HG03175 (cell line): ENCODE measurements around the gene FKBP11.

Experiments
- ATAC-seq: cut with Tn5 transposase; IDR thresholded peaks from one replicate; pipeline ENCODE4 v1.9.1; 2021; ENCODE audit warnings: mild to moderate bottlenecking, moderate library complexity; ENCODE audit not compliant: unreplicated experiment

The FKBP11 gene

GRCh38 chr12:48956279-48957140 is 31.2 kb upstream of the FKBP11 start:
- peak; percentile 15 for ATAC-seq

GRCh38 chr12:48954841-48955501 is 29.7 kb upstream of the FKBP11 start:
- ATAC-seq, result no peak

- no peak for ATAC-seq
Measured at GRCh38 chr12:48954061-48954460, 28.8 kb upstream of the FKBP11 start.

- ATAC-seq, result no peak
Measured at GRCh38 chr12:48952691-48953090, 27.4 kb upstream of the FKBP11 start.

GRCh38 chr12:48947727-48948126 is 22.4 kb upstream of the FKBP11 start:
- ATAC-seq, result no peak

- no peak for ATAC-seq
Measured at GRCh38 chr12:48946943-48947342, 21.7 kb upstream of the FKBP11 start.

GRCh38 chr12:48946205-48946604 is 20.9 kb upstream of the FKBP11 start:
- no peak for ATAC-seq

- ATAC-seq, result no peak
Measured at GRCh38 chr12:48943221-48943620, 17.9 kb upstream of the FKBP11 start.

GRCh38 chr12:48940181-48940580 is 14.9 kb upstream of the FKBP11 start:
- ATAC-seq, result no peak

- no peak for ATAC-seq
Measured at GRCh38 chr12:48938805-48939204, 13.5 kb upstream of the FKBP11 start.

- ATAC-seq, result no peak
Measured at GRCh38 chr12:48937170-48937569, 11.9 kb upstream of the FKBP11 start.

GRCh38 chr12:48936379-48936979 is 11.2 kb upstream of the FKBP11 start:
- ATAC-seq, result no peak

GRCh38 chr12:48934312-48934706 is 9.0 kb upstream of the FKBP11 start:
- no peak for ATAC-seq

- ATAC-seq, result no peak
Measured at GRCh38 chr12:48933664-48934311, 8.5 kb upstream of the FKBP11 start.

- ATAC-seq, result no peak
Measured at GRCh38 chr12:48932878-48933277, 7.6 kb upstream of the FKBP11 start.

- ATAC-seq, result no peak
Measured at GRCh38 chr12:48930475-48930874, 5.2 kb upstream of the FKBP11 start.

- no peak for ATAC-seq
Measured at GRCh38 chr12:48929551-48929950, 4.3 kb upstream of the FKBP11 start.

- no peak for ATAC-seq
Measured at GRCh38 chr12:48927261-48927660, 2.0 kb upstream of the FKBP11 start.

GRCh38 chr12:48924617-48925303 is 532 bp downstream of the FKBP11 start:
- ATAC-seq, result peak; percentile 68

- ATAC-seq, result no peak
Measured at GRCh38 chr12:48923117-48923516, 2.2 kb downstream of the FKBP11 start.
